HG03342 (cell line): ENCODE measurements around the gene C1orf94.

Experiments
- ATAC-seq: cut with Tn5 transposase; IDR thresholded peaks from one replicate; pipeline ENCODE4 v1.9.1; 2021; ENCODE audit warnings: mild to moderate bottlenecking, moderate library complexity; ENCODE audit not compliant: unreplicated experiment

C1orf94 gene, protein sequence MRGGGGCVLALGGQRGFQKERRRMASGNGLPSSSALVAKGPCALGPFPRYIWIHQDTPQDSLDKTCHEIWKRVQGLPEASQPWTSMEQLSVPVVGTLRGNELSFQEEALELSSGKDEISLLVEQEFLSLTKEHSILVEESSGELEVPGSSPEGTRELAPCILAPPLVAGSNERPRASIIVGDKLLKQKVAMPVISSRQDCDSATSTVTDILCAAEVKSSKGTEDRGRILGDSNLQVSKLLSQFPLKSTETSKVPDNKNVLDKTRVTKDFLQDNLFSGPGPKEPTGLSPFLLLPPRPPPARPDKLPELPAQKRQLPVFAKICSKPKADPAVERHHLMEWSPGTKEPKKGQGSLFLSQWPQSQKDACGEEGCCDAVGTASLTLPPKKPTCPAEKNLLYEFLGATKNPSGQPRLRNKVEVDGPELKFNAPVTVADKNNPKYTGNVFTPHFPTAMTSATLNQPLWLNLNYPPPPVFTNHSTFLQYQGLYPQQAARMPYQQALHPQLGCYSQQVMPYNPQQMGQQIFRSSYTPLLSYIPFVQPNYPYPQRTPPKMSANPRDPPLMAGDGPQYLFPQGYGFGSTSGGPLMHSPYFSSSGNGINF

GRCh38 chr1:34176830-34177603 is at the start of gene C1orf94:
Gene C1orf94 (plus strand): TSS chr1:34176907. CDS start chr1:34177790, 883 bp downstream.
- ATAC-seq, result no peak

- ATAC-seq, result no peak
Measured at GRCh38 chr1:34127006-34128000, 49.4 kb upstream of the C1orf94 start.

DNA sequence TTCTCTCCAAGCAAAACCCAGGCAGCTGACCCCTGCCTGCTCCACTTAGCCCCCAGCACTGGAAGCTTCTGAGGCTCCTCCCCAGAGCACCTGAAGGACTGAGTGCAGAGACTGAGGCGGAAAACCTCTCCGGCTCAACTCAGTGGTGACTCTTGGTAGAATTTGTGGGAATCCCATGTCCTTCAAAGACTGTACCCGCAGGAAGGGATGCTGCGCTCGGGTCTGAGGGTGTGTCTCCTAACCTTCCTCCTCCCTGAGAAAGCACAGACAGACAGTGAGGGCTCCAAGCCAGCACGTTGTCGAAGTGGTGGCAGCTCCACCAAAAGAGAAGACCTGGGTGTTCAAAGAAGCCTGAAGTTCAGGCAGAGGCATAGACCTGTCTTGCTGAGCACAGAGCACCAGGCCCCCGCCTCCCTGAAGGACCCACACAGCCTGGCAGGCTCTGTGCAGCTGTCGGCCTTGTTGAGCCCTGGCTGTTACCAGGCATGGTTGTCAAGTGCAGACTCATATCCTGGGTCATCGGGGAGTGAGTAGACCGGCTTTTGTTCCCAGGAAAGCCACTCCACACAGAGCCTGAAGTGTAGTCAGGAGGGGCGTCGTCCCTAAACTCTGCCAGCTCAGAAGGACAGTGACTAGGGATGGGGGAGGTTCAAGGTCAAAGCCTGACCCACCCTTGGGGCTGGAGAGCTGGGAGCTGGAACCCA is 48.4 kb upstream of the C1orf94 start:
- no peak for ATAC-seq

GRCh38 chr1:34129630-34130029 is 47.1 kb upstream of the C1orf94 start:
- no peak for ATAC-seq

DNA sequence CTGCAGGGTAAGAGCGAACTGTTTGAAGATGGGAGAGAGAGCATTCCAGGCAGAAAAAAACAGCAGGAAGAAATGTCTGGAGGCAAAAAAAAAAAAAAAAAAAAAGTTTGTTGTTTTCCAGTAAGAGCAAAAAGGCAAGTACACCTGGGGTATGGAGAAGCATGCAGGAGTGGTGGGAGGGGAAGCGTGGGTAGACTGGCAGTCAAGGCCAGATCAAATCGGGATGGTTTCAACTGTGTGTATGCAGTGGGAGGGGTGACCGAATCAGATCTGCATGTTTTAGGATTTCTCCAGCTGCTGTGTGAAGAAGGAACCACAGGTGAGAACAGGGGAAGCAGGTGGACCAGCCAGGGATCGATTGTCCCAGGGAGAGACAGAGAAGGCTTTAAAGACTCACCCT is 46.4 kb upstream of the C1orf94 start:
- ATAC-seq, result no peak

- no peak for ATAC-seq
Measured at GRCh38 chr1:34131396-34132160, 45.1 kb upstream of the C1orf94 start.

- ATAC-seq, result no peak
Measured at GRCh38 chr1:34132161-34132420, 44.6 kb upstream of the C1orf94 start.

GRCh38 chr1:34137411-34137810 is 39.3 kb upstream of the C1orf94 start:
- no peak for ATAC-seq

GRCh38 chr1:34140011-34140676 is 36.6 kb upstream of the C1orf94 start:
- ATAC-seq, result peak; percentile 52

GRCh38 chr1:34143975-34144374 is 32.7 kb upstream of the C1orf94 start:
- no peak for ATAC-seq

DNA sequence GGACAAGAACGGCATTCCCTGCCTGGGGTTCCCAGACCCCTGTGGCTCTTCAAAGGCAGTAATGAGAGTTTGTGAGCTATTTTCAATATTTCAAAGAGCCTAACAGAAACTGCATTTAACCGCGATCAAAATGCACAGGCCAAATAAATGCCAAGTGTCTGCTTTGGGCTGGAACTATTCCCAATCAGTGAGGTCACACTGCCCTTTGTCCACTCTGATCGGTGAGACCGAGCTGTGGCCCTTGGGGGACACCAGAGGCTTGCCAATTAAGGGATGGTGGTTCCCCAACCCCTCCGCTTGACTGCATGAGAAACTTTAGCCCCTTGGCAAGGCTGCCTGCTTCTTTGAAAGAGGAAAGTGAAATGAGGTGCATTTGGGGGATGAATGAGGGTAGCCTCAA is 31.9 kb upstream of the C1orf94 start:
- no peak for ATAC-seq

DNA sequence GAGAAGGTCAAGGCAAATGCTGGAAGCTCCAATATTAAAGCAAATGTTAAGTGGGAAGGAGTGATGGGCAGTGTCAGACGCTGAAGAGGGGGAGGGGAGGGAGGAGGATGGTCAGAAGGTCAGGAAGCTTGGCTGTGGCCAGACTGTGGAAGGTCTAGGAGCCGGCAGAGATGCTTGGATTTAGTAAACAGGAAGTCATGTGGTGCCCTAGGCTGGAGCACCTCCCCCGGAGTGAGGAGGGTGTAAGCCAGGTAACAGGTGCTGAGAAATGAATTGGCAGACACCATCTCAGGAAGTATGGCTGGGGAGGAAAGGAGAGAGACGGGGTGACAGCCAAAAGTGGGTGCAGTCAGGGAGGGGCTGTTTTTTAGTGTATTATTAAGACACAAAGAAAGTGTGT is 29.4 kb upstream of the C1orf94 start:
- ATAC-seq, result no peak

DNA sequence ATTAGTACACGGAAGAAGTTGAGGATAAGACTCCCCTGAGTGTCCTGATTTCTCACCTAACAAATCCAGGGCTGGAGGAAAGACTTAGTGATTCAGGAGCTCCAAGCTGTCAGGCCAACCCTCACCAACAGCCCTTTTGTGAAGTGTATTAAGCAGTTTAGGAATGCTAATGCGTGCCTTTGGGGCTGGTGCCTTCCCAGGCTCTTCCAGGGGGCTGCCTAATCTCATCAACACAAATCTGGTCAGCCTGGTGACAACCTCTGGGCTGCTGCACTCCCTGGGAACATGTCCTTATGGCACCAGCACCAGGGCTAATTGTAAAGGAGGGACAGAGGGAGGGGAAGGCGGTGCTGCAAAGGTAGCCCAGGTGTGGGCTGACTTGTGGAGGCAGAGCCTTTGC is 27.2 kb upstream of the C1orf94 start:
- ATAC-seq, result no peak

GRCh38 chr1:34153246-34153645 is 23.5 kb upstream of the C1orf94 start:
- no peak for ATAC-seq

GRCh38 chr1:34155860-34156259 is 20.8 kb upstream of the C1orf94 start:
- no peak for ATAC-seq

DNA sequence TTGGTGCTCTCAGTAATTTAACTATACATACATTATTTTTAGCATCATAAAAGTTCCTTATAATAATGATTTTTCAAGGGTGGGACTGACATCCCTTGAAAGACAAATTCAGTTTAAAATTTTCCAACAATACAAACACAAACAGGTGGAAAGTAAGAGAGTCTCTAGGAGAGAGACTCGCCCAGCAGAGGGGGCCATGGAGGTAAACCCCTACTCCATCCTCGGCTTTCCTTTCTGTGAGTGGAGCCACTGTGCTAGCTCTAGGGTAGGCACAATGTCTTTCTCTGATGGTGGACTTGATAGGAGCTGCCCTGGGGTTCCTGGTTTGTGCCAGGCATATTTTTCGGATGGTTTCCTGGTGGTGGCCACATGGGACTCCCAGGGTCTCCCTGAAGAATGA is 20.0 kb upstream of the C1orf94 start:
- no peak for ATAC-seq

DNA sequence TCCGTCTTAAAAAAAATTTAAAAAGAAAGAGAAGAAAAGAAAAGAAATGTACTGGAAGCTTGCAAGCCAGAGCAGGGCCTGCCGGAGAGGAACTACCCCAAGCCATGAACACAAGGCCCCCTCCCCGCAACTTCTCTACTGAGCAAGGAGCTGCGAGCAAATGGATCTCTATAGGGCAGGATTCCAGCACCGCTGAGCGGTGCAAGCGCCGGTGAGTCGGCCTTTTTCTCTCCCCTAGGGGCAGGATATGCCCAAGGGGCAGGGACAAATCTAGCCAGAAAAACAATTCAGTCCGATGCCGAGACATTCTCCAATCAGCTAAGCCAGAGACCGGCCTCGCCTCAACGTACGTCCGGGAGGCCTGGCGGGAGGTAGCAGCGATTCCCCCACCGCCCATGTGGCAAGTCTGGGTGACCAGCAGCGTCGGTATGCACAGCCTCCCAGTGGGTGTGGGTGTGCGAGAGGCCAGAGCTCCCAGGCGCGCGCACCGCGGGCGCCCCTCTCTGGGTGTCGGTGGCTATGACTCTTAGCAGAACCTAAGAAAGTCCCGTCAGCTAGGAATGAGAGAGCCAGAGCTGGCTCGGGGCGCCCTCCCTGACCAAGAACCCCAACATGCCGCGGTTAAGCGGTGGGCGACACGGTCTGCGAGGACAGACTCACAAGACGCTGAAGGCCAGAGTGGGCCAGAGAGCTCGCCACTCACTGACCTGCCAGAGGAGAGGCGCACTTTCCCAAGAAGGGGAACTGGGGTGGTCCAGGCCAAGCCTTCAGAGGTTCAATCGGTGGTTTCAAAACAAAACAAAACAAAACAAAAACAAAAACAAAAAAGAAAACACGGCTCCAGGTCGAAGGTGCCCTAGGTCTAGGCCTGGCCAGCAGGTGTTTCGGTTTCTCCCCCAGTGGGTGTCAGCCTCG is 13.6 kb upstream of the C1orf94 start:
- peak; percentile 84 for ATAC-seq
